Testis (tissue), 3 donors: ENCODE measurements around the gene SLC29A3. TPM values are rescaled to one million over a fixed set of nuclear protein-coding genes. Genes with fewer than 3 reads are reported as not detected.

Experiments
- DNase-seq: peaks from one replicate; pipeline ENCODE4 v3.0.0-alpha.2; 2019
- H3K27ac ChIP-seq, 2 donors: fragments of 200-600 bp; sonication (generic); one replicate each; pipeline ENCODE4 v1.5.1; 2019
- H3K27me3 ChIP-seq: fragments of 200-600 bp; sonication (generic); one replicate; pipeline ENCODE4 v1.5.1; 2019
- H3K36me3 ChIP-seq: fragments of 200-600 bp; sonication (generic); one replicate; pipeline ENCODE4 v1.5.1; 2017; ENCODE audit warnings: low read depth; ENCODE audit errors: missing control alignments
- H3K4me1 ChIP-seq: fragments of 200-600 bp; sonication (generic); one replicate; pipeline ENCODE4 v1.5.1; 2019
- H3K4me3 ChIP-seq, 2 donors: fragments of 200-600 bp; sonication (generic); one replicate each; pipeline ENCODE4 v1.5.1; 2017 to 2019
- H3K9me3 ChIP-seq: fragments of 200-600 bp; sonication (generic); one replicate; pipeline ENCODE4 v1.5.1; 2017
- POLR2A ChIP-seq: fragments of 450-650 bp; IDR thresholded peaks from one replicate; pipeline ENCODE4 v1.6.1; 2017; ENCODE audit warnings: antibody characterized with exemption, mild to moderate bottlenecking, moderate library complexity
- WGBS, 2 donors: methylation state at CpG; one replicate each; pipeline ENCODE4 v1.1.5; 2018; 5-methylcytosine and 5-hydroxymethylcytosine counted together
- intact Hi-C: fragments of 100-400 bp; cut with DNase I; formaldehyde crosslinking; loops from one replicate; pipeline ENCODE4 v1.15.1; 2023; ENCODE audit warnings: low total_unique reads
- polyA plus RNA-seq: library from polyadenylated mRNA; stranded (reverse); fragments of 350-450 nt; fragmentation: Illumina TruSeq; extraction: RNeasy Lipid Tissue Mini Kit (QIAGEN cat#74804); gene quantifications from one replicate; pipeline ENCODE4 v1.2.3, GENCODE V29; 2014; ENCODE audit warnings: low read depth, low replicate concordance; ENCODE audit not compliant: insufficient read depth
- total RNA-seq, 2 donors: library from RNA; depleted of rRNA; stranded (reverse); fragments of >200 nt; gene quantifications; one replicate each; pipeline ENCODE4 v1.2.3, GENCODE V29; 2016
- TF ChIP-seq, protein P1 (sequence below), 3 experiments: fragments of 450-650 bp in 2 of 3; fragments of 200-600 bp in 1 of 3; sonication (generic) in 1 of 3; IDR thresholded peaks; one replicate each; pipeline ENCODE4 v1.5.1; 2016 to 2019; ENCODE audit warnings: antibody characterized with exemption in 3 of 3, mild to moderate bottlenecking in 2 of 3, moderate library complexity in 1 of 3

SLC29A3 gene
- total and polyA plus RNA-seq, 3 donors from 2014 or later, result 10.7 to 14.0 (median 12.7) TPM

DNA sequence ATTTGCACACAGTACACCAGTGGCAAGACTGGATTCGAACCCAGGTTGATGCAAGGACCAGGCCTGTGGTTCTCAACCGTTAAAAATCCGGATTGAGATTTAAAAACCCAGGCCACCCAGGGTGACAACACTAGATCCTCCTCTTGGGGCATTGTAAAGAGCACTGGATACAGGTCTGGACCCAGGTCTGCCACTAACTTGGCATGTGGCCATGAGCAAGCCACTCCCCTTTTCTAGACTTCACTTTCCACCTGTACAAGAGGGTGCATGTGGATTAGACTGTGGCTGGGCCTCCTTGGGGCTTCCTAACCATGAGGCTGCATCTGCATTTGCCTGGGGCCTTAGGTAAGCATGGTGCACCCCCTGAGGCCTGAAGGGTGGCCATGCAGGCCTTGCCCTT, 21.7 kb upstream of the SLC29A3 start:
- Histone ChIP-seq H3K27me3 (no peaks in the 10 kb centered on the region), H3K9me3 (no peaks in the 10 kb centered on the region), H3K4me3 (no peak overlapping the region), H3K27ac (no peak overlapping the region), H3K4me1 (peaks cover 14% of the 10 kb centered on the region), H3K36me3 (no peaks in the 10 kb centered on the region)
- WGBS, 2 donors, result 90 to 91% methylated on average over 3 of the region's 3 CpGs
- no peak for DNase-seq
- intact Hi-C loops, result no loop called here
- no peak for TF ChIP-seq POLR2A
- TF ChIP-seq, protein P1, sequence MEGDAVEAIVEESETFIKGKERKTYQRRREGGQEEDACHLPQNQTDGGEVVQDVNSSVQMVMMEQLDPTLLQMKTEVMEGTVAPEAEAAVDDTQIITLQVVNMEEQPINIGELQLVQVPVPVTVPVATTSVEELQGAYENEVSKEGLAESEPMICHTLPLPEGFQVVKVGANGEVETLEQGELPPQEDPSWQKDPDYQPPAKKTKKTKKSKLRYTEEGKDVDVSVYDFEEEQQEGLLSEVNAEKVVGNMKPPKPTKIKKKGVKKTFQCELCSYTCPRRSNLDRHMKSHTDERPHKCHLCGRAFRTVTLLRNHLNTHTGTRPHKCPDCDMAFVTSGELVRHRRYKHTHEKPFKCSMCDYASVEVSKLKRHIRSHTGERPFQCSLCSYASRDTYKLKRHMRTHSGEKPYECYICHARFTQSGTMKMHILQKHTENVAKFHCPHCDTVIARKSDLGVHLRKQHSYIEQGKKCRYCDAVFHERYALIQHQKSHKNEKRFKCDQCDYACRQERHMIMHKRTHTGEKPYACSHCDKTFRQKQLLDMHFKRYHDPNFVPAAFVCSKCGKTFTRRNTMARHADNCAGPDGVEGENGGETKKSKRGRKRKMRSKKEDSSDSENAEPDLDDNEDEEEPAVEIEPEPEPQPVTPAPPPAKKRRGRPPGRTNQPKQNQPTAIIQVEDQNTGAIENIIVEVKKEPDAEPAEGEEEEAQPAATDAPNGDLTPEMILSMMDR (IDR thresholded peaks at IDR 0.05), result no peak

DNA sequence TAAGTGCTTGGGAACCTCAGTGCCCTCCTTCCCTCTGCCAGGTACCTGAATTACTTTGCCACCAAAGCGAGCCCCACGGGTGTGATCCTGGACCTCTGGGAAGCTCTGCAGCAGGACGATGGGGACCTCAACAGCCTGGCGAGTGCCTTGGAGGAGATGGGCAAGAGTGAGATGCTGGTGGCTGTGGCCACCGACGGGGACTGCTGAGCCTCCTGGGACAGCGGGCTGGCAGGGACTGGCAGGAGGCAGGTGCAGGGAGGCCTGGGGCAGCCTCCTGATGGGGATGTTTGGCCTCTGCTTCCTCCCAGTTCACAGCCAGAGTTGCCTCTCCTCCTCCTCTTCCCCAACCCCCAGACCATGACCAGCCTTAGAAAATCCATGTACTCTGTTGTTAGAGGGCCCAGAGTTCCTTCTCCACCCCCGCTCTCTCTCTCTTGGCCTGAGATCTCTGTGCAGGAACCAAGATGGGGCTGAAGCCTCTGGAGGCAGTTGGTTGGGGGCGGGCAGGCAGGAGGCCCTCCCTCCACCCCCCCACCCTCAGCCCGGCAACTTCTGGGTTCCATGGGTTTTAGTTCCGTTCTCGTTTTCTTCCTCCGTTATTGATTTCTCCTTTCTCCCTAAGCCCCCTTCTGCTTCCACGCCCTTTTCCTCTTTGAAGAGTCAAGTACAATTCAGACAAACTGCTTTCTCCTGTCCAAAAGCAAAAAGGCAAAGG, 19.8 kb upstream of the SLC29A3 start:
- no peaks in the 10 kb centered on the region for H3K9me3 ChIP-seq
- no peak for TF ChIP-seq POLR2A
- TF ChIP-seq, protein P1 (IDR thresholded peaks at IDR 0.05), result no peak
- DNase-seq, result no peak
- H3K4me1 ChIP-seq, result no peaks in the 10 kb centered on the region
- no peak overlapping the region for H3K4me3 ChIP-seq
- no peak overlapping the region for H3K27ac ChIP-seq
- no peaks in the 10 kb centered on the region for H3K27me3 ChIP-seq
- WGBS, 2 donors, result 83 to 88% methylated on average over 7 to 13 of the region's 14 CpGs
- intact Hi-C loops, result no loop called here
- H3K36me3 ChIP-seq, result no peaks in the 10 kb centered on the region

DNA sequence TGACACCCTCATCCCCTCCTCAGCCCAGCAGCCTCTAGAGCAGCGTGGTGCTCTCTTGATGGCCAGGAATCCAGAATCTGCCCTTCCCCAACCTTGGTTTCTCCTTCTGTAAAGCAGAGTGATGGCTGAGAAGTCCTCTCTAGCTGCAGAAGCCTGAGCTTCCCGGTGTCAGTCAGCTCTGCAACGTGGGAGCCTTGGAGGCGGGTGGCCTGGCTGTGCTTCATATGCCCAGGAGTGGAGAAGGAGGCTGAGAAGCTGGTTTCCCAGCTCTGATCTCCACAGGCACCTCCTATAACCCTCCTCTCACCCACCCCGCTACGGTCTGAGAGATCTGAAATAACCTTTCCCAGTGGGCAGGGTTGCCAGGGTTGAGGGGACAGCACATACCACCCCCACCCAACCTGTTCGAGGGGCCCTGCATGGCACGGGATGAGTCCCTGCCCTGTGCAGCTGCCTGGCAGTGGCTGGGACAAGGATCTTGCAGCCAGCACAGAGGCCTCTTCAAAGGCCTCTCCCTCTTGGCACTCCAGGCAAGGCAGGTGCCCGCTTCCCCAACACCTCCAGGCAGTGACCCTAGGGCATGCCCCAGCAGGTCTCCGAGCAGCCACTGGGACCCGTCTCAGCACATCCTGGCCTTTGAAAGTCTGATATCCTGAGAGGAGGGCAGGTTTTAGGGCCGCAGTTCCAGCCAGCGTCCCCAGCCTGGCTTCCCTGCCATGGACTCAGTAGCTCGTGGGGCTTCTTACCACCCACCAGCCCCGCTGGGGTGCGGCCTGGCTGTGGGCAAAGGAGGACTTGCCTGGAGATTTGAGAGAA, 18.3 kb upstream of the SLC29A3 start:
- no peak for DNase-seq
- H3K4me3 ChIP-seq, result no peak overlapping the region
- no peaks in the 10 kb centered on the region for H3K9me3 ChIP-seq
- intact Hi-C loops, result no loop called here
- no peaks in the 10 kb centered on the region for H3K36me3 ChIP-seq
- H3K27me3 ChIP-seq, result no peaks in the 10 kb centered on the region
- H3K4me1 ChIP-seq, result no peaks in the 10 kb centered on the region
- 91 to 100% methylated on average over 1 to 16 of the region's 16 CpGs for WGBS, 2 donors
- H3K27ac ChIP-seq, result no peak overlapping the region
- TF ChIP-seq, protein P1 (IDR thresholded peaks at IDR 0.05), result no peak
- no peak for TF ChIP-seq POLR2A

DNA sequence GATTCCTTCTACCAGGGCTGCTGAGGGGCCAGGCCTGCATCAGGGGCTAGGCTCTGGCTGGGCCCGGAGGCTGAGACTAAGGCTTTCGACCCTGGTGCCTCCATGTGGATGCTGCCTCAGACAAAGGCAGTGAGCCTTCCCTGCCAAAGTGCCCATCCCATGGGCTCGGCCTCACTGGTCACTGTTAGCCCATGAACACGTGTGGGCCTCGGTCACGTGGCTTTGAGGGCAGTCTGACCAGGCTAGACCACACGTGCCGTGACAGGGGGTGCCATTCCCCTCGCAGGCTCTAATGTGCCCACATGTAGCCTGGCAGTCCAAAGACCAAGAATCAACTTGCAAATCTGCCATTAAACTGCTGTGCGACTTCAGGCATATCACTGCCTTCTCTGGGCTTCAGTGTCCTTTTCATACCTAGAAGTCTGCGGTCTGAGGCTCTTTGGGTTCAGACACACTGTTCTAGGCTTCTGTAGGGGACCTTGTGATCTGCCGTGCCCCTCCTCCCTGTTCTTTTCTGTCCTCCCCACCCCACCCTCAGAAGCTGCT, 17.6 kb upstream of the SLC29A3 start:
- Histone ChIP-seq H3K4me1 (no peaks in the 10 kb centered on the region), H3K9me3 (no peaks in the 10 kb centered on the region), H3K36me3 (no peaks in the 10 kb centered on the region), H3K4me3 (no peak overlapping the region), H3K27me3 (no peaks in the 10 kb centered on the region), H3K27ac (no peak overlapping the region)
- intact Hi-C loops, result no loop called here
- no peak for TF ChIP-seq POLR2A
- TF ChIP-seq, protein P1 (IDR thresholded peaks at IDR 0.05), result no peak
- DNase-seq, result no peak
- 87 to 96% methylated on average over 3 to 12 of the region's 12 CpGs for WGBS, 2 donors
